Fibroblast of peridontal ligament (primary cell): Measurements from ENCODE around the gene MYLK2.
A peak's percentile ranks its signal among the peaks of the same experiment; 100 is the strongest.
"Not testable (repeated sequence)": the region's sequence is repeated elsewhere in the genome, so short reads cannot be mapped to it uniquely, and the experiment has no call there.

Experiments
- DNase-seq: peaks from one replicate; pipeline ENCODE4 v3.0.0-alpha.2; 2010; ENCODE audit errors: extremely low read depth

Gene MYLK2

DNA sequence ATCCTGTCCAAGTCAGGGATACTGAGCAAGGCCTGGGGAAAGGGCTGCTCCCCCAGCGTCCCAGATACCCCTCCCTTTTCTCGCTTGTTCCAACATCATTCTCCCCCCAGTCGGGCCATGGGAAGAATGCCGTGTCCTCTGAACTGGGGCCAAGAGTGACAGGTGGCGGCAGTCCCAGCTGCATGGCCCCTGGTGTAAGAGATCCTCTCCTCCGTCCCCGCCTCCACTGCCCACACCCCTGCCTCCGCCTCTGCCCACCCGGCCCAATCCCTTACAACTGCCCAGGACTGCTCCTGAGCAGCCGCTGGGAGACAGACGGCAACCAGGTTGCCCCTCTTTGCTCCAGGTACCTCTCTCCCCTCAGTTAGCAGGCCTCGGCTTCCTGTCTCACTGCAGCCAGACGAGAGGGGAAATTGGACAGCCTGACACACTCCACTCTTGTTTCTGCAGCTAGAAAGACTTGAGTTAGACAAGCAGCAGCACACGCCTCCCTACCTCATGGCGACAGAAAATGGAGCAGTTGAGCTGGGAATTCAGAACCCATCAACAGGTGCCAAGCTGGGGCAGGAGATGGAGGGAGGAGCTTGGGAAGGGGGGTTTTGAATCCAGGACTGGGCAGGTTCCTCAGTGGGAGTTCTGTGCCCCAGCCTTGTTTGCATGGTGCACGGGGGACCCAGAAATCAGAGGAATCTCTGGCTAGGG is at the start of gene MYLK2:
Gene MYLK2, plus strand, starts transcription at position 274 of the 702 bp plus-strand sequence. Its CDS starts 225 bp downstream, at position 499.
- DNase-seq, result no peak

DNA sequence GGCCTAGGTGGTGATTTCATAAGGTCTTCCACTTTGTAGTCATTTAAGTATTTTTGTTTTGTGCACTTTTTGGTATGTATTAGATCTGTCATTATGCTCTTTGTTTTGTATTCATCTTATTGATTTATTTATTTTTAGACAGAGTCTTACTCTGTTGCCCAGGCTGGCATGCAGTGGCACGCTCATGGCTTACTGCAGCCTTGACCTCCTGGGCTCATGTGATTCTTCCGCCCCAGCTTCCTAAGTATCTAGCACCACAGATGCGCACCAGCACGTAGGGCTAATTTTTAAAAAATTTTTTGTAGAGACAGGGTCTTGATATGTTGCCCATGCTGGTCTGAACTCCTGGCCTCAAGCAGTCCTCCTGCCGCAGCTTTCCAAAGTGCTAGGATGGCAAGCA is 49.5 kb upstream of the MYLK2 start:
- no peak for DNase-seq

DNA sequence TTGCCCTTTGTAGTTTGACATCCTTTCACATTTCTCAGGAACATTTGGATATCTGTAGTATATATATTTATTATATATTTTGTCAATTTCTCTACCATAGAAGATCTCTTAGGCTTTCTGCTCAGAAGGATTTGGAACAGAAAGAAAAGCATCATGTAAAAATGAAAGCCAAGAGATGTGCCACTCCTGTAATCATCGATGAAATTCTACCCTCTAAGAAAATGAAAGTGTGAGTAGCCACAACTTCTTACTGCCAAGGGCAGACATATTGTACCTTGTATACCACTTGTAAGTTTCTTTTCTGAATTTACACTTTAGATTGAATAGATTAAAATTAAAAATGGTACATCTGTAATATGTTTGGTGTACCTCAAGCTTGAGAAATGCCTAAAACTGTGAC is 48.9 kb upstream of the MYLK2 start:
- DNase-seq, result peak; percentile 70

DNA sequence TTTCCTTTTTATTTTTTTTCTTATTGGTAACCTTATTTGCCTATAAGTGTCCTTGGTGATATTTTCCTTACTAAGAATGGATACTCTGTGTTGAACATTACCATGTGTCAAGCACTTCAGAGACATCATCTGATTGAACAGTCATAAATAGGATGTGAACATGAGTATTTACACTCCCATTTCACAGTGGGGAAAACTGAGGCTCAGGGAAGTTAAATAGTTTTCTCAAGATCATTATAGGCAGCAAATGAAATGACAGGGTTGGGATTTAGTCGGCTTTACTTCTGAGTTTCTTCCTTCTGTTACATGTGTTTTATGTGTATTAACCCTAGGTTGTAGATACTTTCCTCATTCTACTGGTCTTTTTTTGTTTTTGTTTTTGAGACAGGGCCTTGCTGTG is 44.7 kb upstream of the MYLK2 start:
- no peak for DNase-seq

DNA sequence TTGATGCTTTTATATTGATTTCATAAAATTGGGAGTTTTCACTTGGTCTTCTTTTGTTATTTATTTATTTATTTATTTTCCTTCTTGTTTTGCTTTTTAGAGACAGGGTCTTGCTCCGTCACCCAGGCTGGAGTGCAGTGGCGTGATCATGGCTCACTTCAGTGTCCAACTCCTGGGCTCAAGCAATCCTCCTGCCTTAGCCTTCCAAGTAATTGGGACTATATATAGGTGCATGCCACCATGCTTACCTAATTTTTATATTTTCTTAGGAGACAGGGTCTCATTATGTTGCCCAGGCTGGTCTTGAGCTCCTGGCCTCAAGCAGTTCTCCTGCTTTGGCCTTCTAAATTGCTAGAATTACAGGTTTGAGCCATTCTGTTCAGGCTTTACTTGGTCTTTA is 38.3 kb upstream of the MYLK2 start:
- no peak for DNase-seq

DNA sequence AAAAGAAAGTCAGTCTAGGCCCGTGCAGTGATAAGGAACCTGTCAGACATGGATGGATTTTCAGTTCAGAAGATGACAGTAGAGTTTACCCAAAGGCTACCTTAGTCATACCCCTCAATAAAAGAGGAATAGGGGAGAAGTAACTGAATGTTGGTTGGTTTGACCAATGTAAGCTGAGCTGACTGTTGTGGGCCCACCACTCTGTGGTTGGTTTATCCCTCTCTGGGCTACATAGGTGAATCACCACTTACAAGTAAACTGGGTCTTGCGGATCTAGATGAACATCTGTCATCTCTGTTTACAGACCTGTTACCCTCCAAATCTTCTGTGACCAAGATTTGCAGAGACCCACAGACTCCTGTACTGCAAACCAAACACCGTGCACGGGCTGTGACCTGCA is 37.2 kb upstream of the MYLK2 start:
- no peak for DNase-seq

DNA sequence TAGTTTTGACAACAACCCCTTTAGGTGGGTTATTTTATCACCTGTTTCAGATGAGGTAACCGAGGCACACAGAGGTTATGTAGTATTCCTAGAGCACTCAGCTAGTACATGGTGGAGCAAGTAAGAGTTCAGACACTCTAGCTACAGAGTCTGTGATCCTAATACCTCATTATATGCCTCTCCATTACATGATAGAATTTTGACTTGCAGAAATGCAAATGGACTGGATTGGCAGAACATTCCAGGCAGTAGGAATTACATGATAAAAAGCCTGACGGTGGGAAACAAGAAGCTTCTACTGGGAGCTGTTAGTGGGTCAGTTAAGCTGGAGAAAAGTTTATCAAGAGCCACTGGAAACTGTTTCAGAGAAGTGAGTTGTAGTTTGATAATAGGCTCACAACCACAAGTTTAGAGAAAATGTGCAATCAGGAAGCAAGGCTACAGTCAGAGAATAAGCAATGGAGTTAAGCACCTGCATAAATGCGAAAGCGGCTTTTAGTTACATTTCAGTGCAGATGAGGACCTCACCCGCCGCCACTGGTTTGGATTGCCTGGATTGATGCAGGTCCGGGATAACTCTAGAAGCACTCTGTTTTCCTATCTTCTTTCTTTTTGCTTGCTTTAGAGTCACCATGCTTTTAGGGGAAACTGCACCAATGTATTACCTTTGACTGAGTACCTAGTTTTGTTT is 34.7 kb upstream of the MYLK2 start:
- no peak for DNase-seq

DNA sequence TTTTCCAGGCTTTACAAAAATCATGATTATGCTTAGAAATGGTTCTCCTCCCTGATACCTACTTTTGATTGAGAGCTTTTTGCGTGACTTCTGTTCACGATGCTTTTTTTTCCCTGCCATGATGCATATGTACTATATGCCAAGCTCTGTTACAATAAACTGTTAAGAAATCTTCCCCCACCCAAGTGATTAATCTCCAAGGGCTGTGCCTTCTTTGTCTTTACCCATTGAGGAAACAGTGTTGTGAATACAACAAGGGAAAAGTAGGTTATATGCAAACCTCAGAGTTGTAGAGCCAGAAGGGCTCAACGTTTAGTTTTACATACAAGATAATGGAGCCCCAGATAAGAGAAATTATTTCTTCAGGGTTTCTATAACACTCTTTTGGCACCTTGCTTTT is 34.1 kb upstream of the MYLK2 start:
- no peak for DNase-seq

DNA sequence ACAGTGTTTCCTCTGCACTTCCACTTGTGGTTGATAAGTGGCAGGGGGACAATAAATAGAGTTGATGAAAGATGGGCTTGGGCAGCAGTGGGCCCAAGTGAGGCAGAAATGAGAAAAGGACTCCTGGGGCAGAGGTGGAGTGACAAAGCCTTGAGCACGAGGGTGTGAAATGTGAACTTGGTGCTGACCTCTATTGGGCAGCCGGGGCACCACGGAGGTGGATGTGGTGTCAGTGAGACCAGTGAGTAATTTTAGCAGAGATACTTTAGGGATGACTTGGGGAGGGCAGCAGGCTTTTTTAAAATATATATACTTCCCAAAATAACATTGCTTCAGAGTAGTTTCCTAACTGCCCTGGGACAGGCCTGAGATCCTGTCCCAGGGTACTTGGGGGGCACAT is 30.6 kb upstream of the MYLK2 start:
- DNase-seq, result peak; percentile 50

DNA sequence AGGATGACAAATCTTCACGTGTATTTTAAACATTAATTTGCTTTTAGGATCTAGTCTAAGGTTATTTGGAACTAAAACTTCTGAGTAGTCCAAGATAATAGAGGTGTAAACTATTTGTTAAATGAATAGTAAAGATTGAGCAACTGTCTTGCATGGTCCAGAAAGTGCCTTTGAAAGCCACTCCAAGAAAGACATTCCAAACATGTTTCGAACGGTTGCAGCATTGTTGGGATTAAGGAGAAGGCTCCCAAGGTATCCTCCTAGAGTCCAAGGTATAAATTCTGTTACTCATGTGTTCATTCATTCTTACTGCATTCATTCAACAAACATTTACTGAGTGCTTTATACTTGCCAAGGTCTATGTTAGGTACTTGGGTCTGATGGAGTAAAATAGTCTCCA is 28.8 kb upstream of the MYLK2 start:
- DNase-seq, result no peak

DNA sequence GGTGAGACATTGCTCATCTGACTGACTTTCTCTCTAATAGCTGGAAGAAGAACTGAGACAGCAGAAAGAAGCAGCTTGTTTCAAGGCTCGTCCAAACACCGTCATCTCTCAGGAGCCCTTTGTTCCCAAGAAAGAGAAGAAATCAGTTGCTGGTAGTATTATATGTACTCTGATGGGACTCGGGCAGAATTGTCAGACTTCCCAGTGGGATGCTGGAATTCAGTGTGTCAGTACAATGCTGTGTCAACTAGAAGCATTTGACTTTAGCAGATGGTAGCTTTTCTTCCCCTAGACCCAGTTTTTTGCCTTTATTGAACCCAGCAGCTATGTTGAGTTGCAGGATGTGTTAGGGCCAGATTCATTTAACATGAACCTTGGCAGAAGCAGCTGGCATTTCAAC is 21.8 kb upstream of the MYLK2 start:
- no peak for DNase-seq

DNA sequence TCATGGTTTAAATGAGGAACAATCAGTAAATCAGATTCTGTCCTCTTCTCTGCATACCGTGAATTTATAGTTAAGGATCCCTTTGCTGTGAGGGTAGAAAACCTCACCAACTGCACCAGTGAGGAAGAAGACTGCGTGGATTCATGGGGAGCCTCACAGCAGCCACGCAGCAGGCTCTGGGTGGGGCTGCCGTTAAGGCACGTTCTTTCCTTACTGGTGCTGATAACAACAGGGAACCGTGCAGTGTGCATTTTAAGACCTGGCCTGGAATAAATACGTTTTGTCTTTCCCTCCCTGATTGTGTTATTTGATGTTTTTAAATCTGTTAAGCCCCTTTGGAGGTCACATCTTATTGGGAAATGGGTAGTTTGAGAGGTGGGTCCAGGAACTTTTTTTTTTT is 17.6 kb upstream of the MYLK2 start:
- DNase-seq, result no peak

DNA sequence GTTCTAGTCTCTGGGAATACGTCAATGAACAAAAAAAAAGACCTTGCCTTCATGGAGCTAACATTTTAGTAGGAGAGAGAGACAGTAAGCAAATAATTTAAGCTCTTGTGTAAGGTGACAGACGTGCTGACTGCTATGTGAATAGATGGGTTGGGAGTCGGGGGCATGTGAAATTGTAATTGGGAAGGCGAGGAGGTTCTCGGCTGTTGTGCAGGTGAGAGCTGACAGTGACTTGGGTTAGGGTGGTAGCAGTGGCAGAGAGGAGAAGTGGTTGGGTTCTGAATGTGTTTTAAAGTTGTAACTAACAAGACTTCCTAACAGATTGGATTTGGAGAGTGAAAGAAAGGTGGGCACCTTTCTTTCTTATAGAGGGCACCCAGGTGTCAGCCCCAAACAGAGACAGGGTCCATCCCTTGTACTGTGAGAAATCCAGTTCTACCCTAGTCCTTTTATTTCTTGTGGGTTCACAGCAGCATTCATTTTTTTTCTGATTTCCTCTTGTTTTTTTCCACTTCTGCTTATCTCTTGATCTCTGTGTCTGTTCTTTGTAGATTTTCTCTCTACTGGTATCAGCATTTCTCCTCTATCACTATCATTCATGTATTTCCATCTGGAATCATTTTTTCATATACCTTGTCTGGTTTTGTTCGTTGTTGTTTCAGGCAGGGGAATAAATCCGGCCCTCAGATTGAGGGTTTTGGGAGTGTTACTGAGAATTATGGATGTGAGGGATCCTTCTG is 15.4 kb upstream of the MYLK2 start:
- DNase-seq, result no peak

DNA sequence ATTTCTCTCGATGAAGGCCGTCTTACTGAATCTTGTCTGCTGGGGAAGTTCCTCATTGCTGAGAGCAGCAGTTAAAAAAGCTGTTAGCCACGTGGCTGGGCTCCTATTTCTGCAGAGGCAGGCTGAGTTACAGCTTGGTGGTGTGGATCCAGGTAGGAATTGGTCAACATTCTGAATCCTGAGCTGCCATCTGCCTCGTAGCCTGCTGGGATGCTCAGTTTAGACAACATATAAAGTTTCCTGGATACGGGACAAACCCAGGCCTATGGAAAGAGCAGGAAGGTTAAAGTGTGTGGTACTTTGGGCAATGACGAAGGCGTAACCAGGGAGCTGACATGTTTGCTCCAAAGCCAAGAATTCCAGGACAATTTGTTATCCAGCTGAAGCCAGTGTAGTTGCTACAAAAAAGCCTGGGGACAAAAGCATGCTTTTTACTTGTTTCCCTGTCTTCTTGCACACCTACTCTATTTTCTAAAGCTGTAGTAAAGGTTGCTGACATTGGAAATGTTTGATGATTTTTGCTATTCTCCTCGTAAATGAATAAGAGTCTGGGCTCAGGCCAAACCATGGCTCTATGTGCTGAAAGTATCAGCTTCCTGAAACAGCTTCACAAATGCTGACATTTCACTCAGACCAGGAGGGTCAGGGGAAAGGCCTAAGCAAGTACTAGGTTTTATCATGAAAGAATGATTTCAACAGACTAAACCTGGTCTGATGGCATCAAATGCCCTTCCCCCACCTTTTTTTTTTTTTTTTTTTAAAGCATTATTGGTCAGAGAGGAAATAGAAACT is 12.4 kb upstream of the MYLK2 start:
- no peak for DNase-seq

DNA sequence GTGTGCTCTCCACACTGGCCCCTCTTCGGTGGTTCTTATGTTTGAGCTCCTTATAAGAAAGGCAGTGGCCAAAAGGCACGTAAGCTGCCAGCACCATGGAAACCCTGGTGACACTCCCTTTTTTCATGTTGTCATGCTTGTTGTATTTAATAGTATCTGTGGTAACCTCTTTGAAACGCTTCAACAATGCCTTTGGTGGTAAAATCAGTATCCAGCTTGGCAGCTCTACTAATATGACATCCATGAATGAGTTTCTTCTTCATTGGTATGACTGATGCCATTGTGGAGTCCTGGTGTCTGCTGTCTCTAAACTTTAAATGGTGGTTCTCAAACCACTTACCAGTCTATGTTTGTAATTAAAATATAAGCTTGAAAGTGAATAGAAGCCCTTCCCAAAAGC is 10.7 kb upstream of the MYLK2 start:
- DNase-seq, result peak; percentile 4

DNA sequence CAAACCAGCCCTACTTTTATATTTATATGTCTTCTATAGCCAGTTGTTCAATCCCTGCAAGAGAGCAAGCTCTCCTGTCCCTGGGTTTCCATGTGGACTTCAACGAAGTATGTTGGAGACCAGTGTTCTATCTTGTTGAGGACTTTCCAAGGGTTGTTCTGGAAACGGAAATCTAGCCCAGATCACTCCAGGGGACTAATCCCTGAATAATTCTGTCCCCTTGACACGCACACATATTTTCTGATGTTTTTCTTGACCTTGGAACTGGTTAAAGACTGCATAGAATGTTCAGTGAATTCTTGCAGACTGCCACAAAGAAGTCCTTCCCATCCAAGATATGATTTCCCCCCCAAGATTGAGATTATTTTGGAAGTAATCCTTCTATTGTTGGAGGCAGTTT is 9.5 kb upstream of the MYLK2 start:
- DNase-seq, result peak; percentile 32

DNA sequence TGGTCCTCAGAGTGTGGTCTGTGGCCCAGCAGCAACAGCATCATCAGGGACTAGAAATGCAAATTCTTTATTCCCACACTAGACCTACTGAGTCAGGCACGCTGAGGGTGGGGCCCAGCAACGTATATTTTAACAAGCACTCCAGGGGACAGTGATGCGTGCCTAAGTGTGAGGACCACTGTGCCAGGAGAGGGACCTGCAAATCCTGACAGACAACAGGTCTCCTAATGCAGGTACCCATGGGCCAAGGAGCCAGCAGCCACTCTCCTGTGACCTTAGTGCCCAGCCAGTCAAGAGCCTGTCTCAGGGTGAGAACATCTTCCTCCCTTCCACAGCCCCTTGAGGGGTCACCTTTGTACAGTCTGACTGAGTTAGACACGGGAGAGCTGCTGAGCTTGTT is 8.0 kb upstream of the MYLK2 start:
- no peak for DNase-seq

DNA sequence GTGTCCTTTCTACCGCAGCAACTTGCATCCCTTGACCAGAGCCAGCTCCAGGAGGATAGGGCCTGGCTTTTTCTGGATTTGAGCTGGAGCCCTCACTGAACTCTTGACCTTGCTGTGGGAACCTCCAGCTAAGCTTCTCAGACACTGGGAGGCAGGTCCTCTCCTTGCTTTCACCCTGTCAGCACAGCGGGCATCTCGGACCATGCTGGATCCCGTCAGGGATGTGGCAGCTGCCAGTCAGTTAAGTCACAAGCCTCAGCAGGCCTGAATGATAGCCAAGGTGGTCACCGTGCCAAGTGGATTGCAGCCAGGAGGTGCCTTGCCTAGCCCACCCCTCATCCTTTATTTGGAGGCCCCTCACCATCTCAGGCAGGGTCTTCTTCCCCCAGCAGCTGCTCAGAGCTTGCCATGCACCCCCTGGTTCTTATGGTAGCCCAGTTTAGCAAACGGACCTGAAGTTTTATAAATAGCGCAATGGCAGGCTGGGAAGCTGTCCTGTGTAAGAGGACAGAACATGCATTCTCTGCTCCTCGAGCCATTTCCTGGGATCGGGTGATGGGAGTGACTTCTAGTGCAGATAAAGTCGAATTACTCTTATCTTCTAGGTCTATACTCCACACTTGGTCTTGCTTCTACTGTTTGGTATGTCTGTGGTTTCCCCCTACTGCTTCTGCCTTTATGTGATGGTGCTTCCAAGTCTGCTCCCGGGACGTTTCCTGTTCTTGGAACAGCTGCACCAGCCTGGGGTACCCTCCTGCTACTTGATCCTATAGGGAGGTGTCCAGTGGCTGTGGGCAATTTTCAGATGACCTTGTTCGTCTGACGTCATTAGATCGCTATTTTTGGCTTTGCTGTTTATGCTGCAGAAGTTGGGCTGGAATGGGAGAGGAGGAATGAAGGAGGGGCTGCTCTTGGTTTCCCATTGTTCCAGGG is 7.1 kb upstream of the MYLK2 start:
- DNase-seq, result peak; percentile 94

DNA sequence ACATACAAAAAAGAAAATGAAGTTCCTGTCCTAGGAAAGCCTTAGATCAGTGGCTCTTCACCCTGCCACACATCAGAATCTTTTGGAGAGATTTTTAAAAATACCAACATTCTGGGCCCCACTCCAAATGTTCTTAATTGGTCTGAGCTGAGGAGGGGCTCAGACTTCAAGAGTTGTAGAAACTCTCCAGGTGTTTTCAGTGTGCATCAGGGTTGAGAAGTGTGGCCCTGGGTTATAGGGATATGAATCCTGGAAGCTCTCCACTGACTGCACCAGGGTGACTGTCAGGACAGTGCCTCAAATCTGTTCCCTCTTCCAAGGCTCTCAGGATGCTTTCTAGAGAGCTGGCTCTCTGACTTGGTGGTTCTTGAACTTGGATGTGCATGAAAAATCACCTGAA is 5.5 kb upstream of the MYLK2 start:
- no peak for DNase-seq

DNA sequence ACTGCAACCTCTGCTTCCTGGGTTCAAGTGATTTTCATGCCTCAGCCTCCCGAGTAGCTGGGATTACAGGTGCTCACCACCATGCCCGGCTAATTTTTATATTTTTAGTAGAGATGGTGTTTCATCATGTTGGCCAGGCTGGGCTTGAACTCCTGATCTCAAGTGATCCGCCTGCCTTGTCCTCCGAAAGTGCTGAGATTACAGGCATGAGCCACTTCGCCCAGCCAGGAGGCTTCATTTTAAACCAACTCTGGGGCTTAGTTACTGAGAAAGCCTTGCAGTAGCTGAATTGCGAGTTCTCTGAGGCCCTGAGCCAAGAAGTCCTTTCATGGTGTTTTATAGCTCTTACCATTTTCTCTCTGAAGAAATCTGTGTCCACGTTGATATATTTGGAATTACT is 5.0 kb upstream of the MYLK2 start:
- DNase-seq, result not testable (repeated sequence)
